ENCODE results near the gene PPP2R2B.

PPP2R2B gene

GRCh38 chr5:146878476-146879172, at the start of gene PPP2R2B:
Gene PPP2R2B (minus strand): TSS chr5:146878757.
- FAIRE-seq: no peak

- FAIRE-seq: no peak
Measured at GRCh38 chr5:146924132-146924531, 45.6 kb upstream of the PPP2R2B start.

- no peak for FAIRE-seq
Measured at GRCh38 chr5:146921225-146921624, 42.7 kb upstream of the PPP2R2B start.

- FAIRE-seq: no peak
Measured at GRCh38 chr5:146920351-146920881, 41.9 kb upstream of the PPP2R2B start.

- no peak for FAIRE-seq
Measured at GRCh38 chr5:146919304-146919703, 40.7 kb upstream of the PPP2R2B start.

GRCh38 chr5:146917931-146918330, 39.4 kb upstream of the PPP2R2B start:
- FAIRE-seq: no peak

- no peak for FAIRE-seq
Measured at GRCh38 chr5:146912874-146913273, 34.3 kb upstream of the PPP2R2B start.

- FAIRE-seq: no peak
Measured at GRCh38 chr5:146910239-146910638, 31.7 kb upstream of the PPP2R2B start.

GRCh38 chr5:146909255-146910068, 30.9 kb upstream of the PPP2R2B start:
- FAIRE-seq: no peak

GRCh38 chr5:146906803-146907202, 28.2 kb upstream of the PPP2R2B start:
- no peak for FAIRE-seq

- FAIRE-seq: no peak
Measured at GRCh38 chr5:146904890-146905289, 26.3 kb upstream of the PPP2R2B start.

- FAIRE-seq: no peak
Measured at GRCh38 chr5:146903789-146904188, 25.2 kb upstream of the PPP2R2B start.

- FAIRE-seq: no peak
Measured at GRCh38 chr5:146902471-146902870, 23.9 kb upstream of the PPP2R2B start.

- FAIRE-seq: no peak
Measured at GRCh38 chr5:146897061-146897460, 18.5 kb upstream of the PPP2R2B start.

- FAIRE-seq: no peak
Measured at GRCh38 chr5:146894753-146895521, 16.4 kb upstream of the PPP2R2B start.

GRCh38 chr5:146893991-146894390, 15.4 kb upstream of the PPP2R2B start:
- no peak for FAIRE-seq

GRCh38 chr5:146892231-146892630, 13.7 kb upstream of the PPP2R2B start:
- no peak for FAIRE-seq

GRCh38 chr5:146891511-146891910, 13.0 kb upstream of the PPP2R2B start:
- FAIRE-seq: no peak

GRCh38 chr5:146890731-146891440, 12.3 kb upstream of the PPP2R2B start:
- FAIRE-seq: no peak

- no peak for FAIRE-seq
Measured at GRCh38 chr5:146890066-146890465, 11.5 kb upstream of the PPP2R2B start.

- FAIRE-seq: no peak
Measured at GRCh38 chr5:146889169-146889568, 10.6 kb upstream of the PPP2R2B start.

- no peak for FAIRE-seq
Measured at GRCh38 chr5:146888351-146888978, 9.9 kb upstream of the PPP2R2B start.

All from colon (tissue), 2 donors.